CD14-positive monocyte (primary cell): ENCODE results near the gene CPEB4. TPM values are rescaled to one million over a fixed set of nuclear protein-coding genes. Genes with fewer than 3 reads are reported as not detected.

Experiments used
- DNase-seq, 3 donors: peaks; one replicate each; pipeline ENCODE4 v3.0.0-alpha.2; 2011 to 2022
- H2AFZ ChIP-seq: 2 replicates; pipeline ENCODE4 v1.6.0; 2012; ENCODE audit warnings: mild to moderate bottlenecking, low read depth, low read length, inconsistent platforms; ENCODE audit not compliant: insufficient read depth, poor library complexity, severe bottlenecking
- H3K27ac ChIP-seq, 2 donors: 1 replicate in 1 of 2; 2 replicates in 1 of 2; pipeline ENCODE4 v1.5.1; 2012 to 2013; ENCODE audit warnings: low read length in 2 of 2, control low read depth in 1 of 2, inconsistent platforms in 1 of 2, low read depth in 1 of 2, mild to moderate bottlenecking in 1 of 2
- H3K27me3 ChIP-seq, 2 donors: one replicate each; pipeline versions ENCODE4 v1.6.0 to v1.6.1; 2011 to 2013; ENCODE audit warnings: low read length in 2 of 2; ENCODE audit not compliant: control insufficient read depth in 2 of 2, insufficient read depth in 2 of 2
- H3K36me3 ChIP-seq, 2 donors: replicated peaks in 1 of 2; 1 replicate in 1 of 2; 2 replicates in 1 of 2; pipeline versions ENCODE4 v1.5.1 to v1.6.1; 2012 to 2013; ENCODE audit warnings: low read length in 2 of 2, control low read depth in 1 of 2, inconsistent platforms in 1 of 2, mild to moderate bottlenecking in 1 of 2; ENCODE audit not compliant: insufficient read depth in 2 of 2, control insufficient read depth in 1 of 2
- H3K4me1 ChIP-seq, 2 donors: 1 replicate in 1 of 2; 2 replicates in 1 of 2; pipeline versions ENCODE4 v1.5.1 to v1.6.1; 2012 to 2013; ENCODE audit warnings: low read length in 2 of 2, control low read depth in 1 of 2, inconsistent platforms in 1 of 2, mild to moderate bottlenecking in 1 of 2, moderate library complexity in 1 of 2; ENCODE audit not compliant: insufficient read depth in 2 of 2, control insufficient read depth in 1 of 2
- H3K4me2 ChIP-seq: replicated peaks from 2 replicates; pipeline ENCODE3; 2012; ENCODE audit warnings: low read length, moderate library complexity, mild to moderate bottlenecking; ENCODE audit not compliant: poor library complexity, severe bottlenecking; ENCODE audit errors: extremely low read depth
- H3K4me3 ChIP-seq, 3 experiments: fragments of 200-600 bp in 1 of 3; sonication (generic) in 1 of 3; replicated peaks in 1 of 3; 1 replicate in 2 of 3; 2 replicates in 1 of 3; pipeline ENCODE4 v1.5.1; 2011 to 2013; ENCODE audit warnings: low read length in 3 of 3, mild to moderate bottlenecking in 3 of 3, control low read depth in 2 of 3, low read depth in 2 of 3, inconsistent platforms in 1 of 3, moderate library complexity in 1 of 3
- H3K79me2 ChIP-seq: 2 replicates; pipeline ENCODE4 v1.6.0; 2012; ENCODE audit warnings: mild to moderate bottlenecking, control low read depth, inconsistent platforms, low read length, moderate library complexity; ENCODE audit not compliant: insufficient read depth
- H3K9ac ChIP-seq: 2 replicates; pipeline ENCODE4 v1.6.0; 2017; ENCODE audit warnings: low read length, mild to moderate bottlenecking; ENCODE audit not compliant: insufficient read depth, poor library complexity, severe bottlenecking
- H3K9me3 ChIP-seq, 2 donors: replicated peaks in 1 of 2; 1 replicate in 1 of 2; 2 replicates in 1 of 2; pipeline versions ENCODE4 v1.5.1 to v1.6.1; 2012 to 2013; ENCODE audit warnings: low read length in 2 of 2, control low read depth in 1 of 2; ENCODE audit not compliant: control insufficient read depth in 1 of 2, insufficient read depth in 1 of 2
- H4K20me1 ChIP-seq: 2 replicates; pipeline ENCODE4 v1.6.0; 2012; ENCODE audit warnings: mild to moderate bottlenecking, low read length, control low read depth, moderate library complexity; ENCODE audit not compliant: insufficient read depth
- H3K27ac Mint-ChIP-seq, 7 donors: one replicate each; pipeline ENCODE4 v1.8.0; 2020; ENCODE audit warnings: mild to moderate bottlenecking in 7 of 7, mixed read lengths in 7 of 7, moderate library complexity in 6 of 7, inconsistent platforms in 2 of 7
- H3K27me3 Mint-ChIP-seq, 3 donors: one replicate each; pipeline ENCODE4 v1.8.0; 2021 to 2022; ENCODE audit warnings: low read depth in 3 of 3, mild to moderate bottlenecking in 3 of 3, mixed read lengths in 3 of 3, moderate library complexity in 3 of 3, inconsistent platforms in 1 of 3
- H3K36me3 Mint-ChIP-seq, 2 donors: one replicate each; pipeline ENCODE4 v1.8.0; 2020; ENCODE audit warnings: mixed read lengths in 2 of 2, inconsistent platforms in 1 of 2, mild to moderate bottlenecking in 1 of 2
- H3K4me1 Mint-ChIP-seq: one replicate; pipeline ENCODE4 v1.8.0; 2020; ENCODE audit warnings: mild to moderate bottlenecking, mixed read lengths
- H3K4me3 Mint-ChIP-seq, 2 donors: one replicate each; pipeline ENCODE4 v1.8.0; 2020; ENCODE audit warnings: mild to moderate bottlenecking in 2 of 2, mixed read lengths in 2 of 2, moderate library complexity in 1 of 2
- H3K9me3 Mint-ChIP-seq, 7 donors: one replicate each; pipeline ENCODE4 v1.8.0; 2020 to 2022; ENCODE audit warnings: mixed read lengths in 7 of 7, mild to moderate bottlenecking in 6 of 7, moderate library complexity in 6 of 7, inconsistent platforms in 2 of 7
- WGBS: methylation state at CpG from one replicate; pipeline ENCODE4 v1.1.5; 2013; ENCODE audit warnings: missing lambda C conversion rate; ENCODE audit not compliant: insufficient coverage; 5-methylcytosine and 5-hydroxymethylcytosine counted together
- intact Hi-C, 2 donors: fragments of 100-400 bp; cut with micrococcal nuclease; formaldehyde crosslinking; loops; one replicate each; pipeline versions ENCODE4 v1.15.0 to v1.15.1; 2023
- polyA plus RNA-seq, 3 donors: library from polyadenylated mRNA; depleted of rRNA in 1 of 3; unstranded in 2 of 3; stranded (reverse) in 1 of 3; fragments of 300-500 nt in 2 of 3; fragments of >200 nt in 1 of 3; fragmentation: Illumina TruSeq in 2 of 3; gene quantifications; 1 replicate in 2 of 3; 2 replicates in 1 of 3; pipeline ENCODE4 v1.2.3, GENCODE V29; 2012 to 2021
- TF ChIP-seq, protein P1 (sequence below): fragments of 200-600 bp; IDR thresholded peaks from one replicate; pipeline ENCODE4 v1.8.0; 2022; ENCODE audit warnings: antibody characterized with exemption, mild to moderate bottlenecking

The CPEB4 gene
- polyA plus RNA-seq, 3 donors: 10.7 to 27.3 (median 13.9) TPM

DNA sequence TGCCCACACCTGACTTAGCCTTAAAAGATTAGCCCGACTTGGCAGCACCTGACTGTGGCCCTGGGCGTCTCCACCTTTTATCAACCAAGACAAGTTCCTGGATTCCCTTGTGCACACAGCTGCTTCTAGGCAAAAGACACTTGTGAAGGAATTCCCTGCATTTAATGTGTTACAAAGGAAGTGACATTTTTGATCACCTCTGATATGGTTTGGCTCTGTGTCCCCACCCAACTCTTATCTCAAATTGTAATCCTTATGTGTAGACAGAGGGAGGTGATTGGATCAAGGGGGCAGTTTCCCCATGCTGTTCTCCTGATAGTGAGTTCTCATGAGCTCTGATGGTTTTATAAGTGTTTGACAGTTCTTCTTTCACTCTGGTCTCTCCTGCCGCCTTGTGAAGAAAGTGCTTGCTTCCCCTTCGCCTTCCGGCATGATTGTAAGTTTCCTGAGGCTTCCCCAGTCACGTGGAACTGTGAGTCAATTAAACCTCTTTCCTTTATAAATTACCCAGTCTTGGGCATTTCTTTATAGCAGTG is 2.6 kb upstream of the CPEB4 start:
- peak overlapping the region in 1 of 3 experiments; percentile 41 for H3K4me3 ChIP-seq
- peaks cover 48 to 61% of the 10 kb centered on the region in 2 donors for H3K4me1 ChIP-seq

DNA sequence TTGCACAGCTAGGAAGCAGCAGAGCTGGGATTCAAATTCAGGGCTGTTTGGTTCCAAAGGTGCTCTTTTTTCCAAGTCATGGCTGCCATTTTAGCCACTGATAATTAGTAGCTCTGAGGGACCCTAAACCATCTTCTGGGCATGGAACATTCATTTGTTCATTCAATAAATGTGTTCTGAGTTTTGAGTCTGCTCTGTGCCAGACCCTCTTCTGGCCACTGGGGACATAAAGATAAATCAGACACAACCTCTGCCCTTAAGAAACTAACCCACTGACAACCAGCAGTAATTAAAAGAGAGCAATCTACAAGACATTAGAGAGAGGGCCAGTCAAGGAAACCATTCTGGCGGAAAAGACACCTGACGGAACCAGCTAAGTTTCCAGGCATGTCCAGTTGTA is 2.0 kb upstream of the CPEB4 start:
- no peak overlapping the region for H2AFZ ChIP-seq
- H4K20me1 ChIP-seq: peaks cover 24% of the 10 kb centered on the region
- peak overlapping the region; percentile 91 to 99 (median 94) for H3K27ac Mint-ChIP-seq
- intact Hi-C loops: loop anchor here (5.0 to 10.0 kb wide), 2 partner anchors 36 to 81 kb away; no protein-coding TSS in a partner anchor
- peaks cover 3 to 10% (median 6%) of the 10 kb centered on the region in 7 donors for H3K9me3 Mint-ChIP-seq
- H3K4me3 ChIP-seq: no peak overlapping the region
- no peak overlapping the region for H3K4me3 Mint-ChIP-seq
- H3K9ac ChIP-seq: no peak overlapping the region
- TF ChIP-seq, protein P1, sequence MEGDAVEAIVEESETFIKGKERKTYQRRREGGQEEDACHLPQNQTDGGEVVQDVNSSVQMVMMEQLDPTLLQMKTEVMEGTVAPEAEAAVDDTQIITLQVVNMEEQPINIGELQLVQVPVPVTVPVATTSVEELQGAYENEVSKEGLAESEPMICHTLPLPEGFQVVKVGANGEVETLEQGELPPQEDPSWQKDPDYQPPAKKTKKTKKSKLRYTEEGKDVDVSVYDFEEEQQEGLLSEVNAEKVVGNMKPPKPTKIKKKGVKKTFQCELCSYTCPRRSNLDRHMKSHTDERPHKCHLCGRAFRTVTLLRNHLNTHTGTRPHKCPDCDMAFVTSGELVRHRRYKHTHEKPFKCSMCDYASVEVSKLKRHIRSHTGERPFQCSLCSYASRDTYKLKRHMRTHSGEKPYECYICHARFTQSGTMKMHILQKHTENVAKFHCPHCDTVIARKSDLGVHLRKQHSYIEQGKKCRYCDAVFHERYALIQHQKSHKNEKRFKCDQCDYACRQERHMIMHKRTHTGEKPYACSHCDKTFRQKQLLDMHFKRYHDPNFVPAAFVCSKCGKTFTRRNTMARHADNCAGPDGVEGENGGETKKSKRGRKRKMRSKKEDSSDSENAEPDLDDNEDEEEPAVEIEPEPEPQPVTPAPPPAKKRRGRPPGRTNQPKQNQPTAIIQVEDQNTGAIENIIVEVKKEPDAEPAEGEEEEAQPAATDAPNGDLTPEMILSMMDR: no peak
- no peaks in the 10 kb centered on the region for H3K27me3 Mint-ChIP-seq
- peaks cover 6 to 8% of the 10 kb centered on the region in 2 donors for H3K36me3 Mint-ChIP-seq
- no peaks in the 10 kb centered on the region for H3K27me3 ChIP-seq
- H3K4me2 ChIP-seq: peak overlapping the region; percentile 48
- H3K4me1 ChIP-seq: peaks cover 50 to 67% of the 10 kb centered on the region in 2 donors
- no peaks in the 10 kb centered on the region for H3K36me3 ChIP-seq
- peak overlapping the region; percentile 31 to 82 for H3K27ac ChIP-seq
- no peaks in the 10 kb centered on the region for H3K9me3 ChIP-seq
- no CpG with 5 or more reads among the region's 2 CpGs for WGBS
- H3K79me2 ChIP-seq: peaks cover 35% of the 10 kb centered on the region
- peaks cover 55% of the 10 kb centered on the region for H3K4me1 Mint-ChIP-seq
- DNase-seq: no peak

More for the DNA sequence above, 2.6 kb upstream of the CPEB4 start:
- H3K27me3 ChIP-seq: no peaks in the 10 kb centered on the region
- H3K36me3 ChIP-seq: no peaks in the 10 kb centered on the region
- H3K4me2 ChIP-seq: peak overlapping the region; percentile 48
- Mint-ChIP-seq H3K9me3 (peaks cover 3 to 10% (median 6%) of the 10 kb centered on the region in 7 donors), H3K27me3 (no peaks in the 10 kb centered on the region), H3K36me3 (peaks cover 6 to 8% of the 10 kb centered on the region in 2 donors), H3K27ac (peak overlapping the region; percentile 91 to 99 (median 94)), H3K4me3 (peak overlapping the region; percentile 34 to 39), H3K4me1 (peaks cover 51% of the 10 kb centered on the region)
- H4K20me1 ChIP-seq: peaks cover 19% of the 10 kb centered on the region
- DNase-seq: peak; percentile 73 to 89 (median 87)
- H3K9me3 ChIP-seq: no peaks in the 10 kb centered on the region
- intact Hi-C loops: loop anchor here (5.0 to 10.0 kb wide), 2 partner anchors 37 to 81 kb away; no protein-coding TSS in a partner anchor
- H3K27ac ChIP-seq: peak overlapping the region; percentile 77 to 82
- no peak overlapping the region for H2AFZ ChIP-seq
- no peak overlapping the region for H3K9ac ChIP-seq
- TF ChIP-seq, protein P1: no peak
- peaks cover 29% of the 10 kb centered on the region for H3K79me2 ChIP-seq
- WGBS: no CpG with 5 or more reads among the region's 6 CpGs
